Tibial nerve (tissue), 4 donors: ENCODE measurements around the gene PIEZO1. TPM values are rescaled to one million over a fixed set of nuclear protein-coding genes. Genes with fewer than 3 reads are reported as not detected.
A peak's percentile ranks its signal among the peaks of the same experiment; 100 is the strongest.

Experiments
- DNase-seq, 2 donors: peaks; one replicate each; pipeline ENCODE4 v3.0.0-alpha.2; 2019; ENCODE audit warnings: low spot score in 2 of 2
- H3K27ac ChIP-seq, 4 donors: fragments of 200-600 bp; sonication (generic) in 3 of 4; one replicate each; pipeline ENCODE4 v1.5.1; 2017 to 2019; ENCODE audit warnings: mild to moderate bottlenecking in 1 of 4
- H3K27me3 ChIP-seq, 2 donors: fragments of 200-600 bp; sonication (generic) in 1 of 2; one replicate each; pipeline versions ENCODE4 v1.5.1 to v1.6.0; 2017 to 2019
- H3K36me3 ChIP-seq, 3 donors: fragments of 200-600 bp; sonication (generic); one replicate each; pipeline ENCODE4 v1.5.1; 2018 to 2019
- H3K4me1 ChIP-seq, 4 donors: fragments of 200-600 bp; sonication (generic) in 3 of 4; one replicate each; pipeline ENCODE4 v1.5.1; 2017 to 2019
- H3K4me3 ChIP-seq, 4 donors: fragments of 200-600 bp; sonication (generic) in 3 of 4; one replicate each; pipeline ENCODE4 v1.5.1; 2017 to 2019; ENCODE audit warnings: mild to moderate bottlenecking in 1 of 4, moderate library complexity in 1 of 4
- H3K9me3 ChIP-seq, 4 donors: fragments of 200-600 bp; sonication (generic) in 3 of 4; one replicate each; pipeline ENCODE4 v1.5.1; 2017 to 2019
- CTCF ChIP-seq, 5 experiments: fragments of 200-600 bp in 3 of 5; fragments of 450-650 bp in 2 of 5; sonication (generic) in 3 of 5; IDR thresholded peaks; one replicate each; pipeline ENCODE4 v1.5.1; 2016 to 2019; ENCODE audit warnings: antibody characterized with exemption in 5 of 5, mild to moderate bottlenecking in 3 of 5, moderate library complexity in 2 of 5
- EP300 ChIP-seq, 2 donors: sonication (generic); formaldehyde crosslinking; IDR thresholded peaks; one replicate each; pipeline ENCODE4 v1.6.1; 2017; ENCODE audit warnings: antibody characterized with exemption in 2 of 2, mild to moderate bottlenecking in 1 of 2
- POLR2A ChIP-seq, 2 donors: fragments of 450-650 bp; IDR thresholded peaks; one replicate each; pipeline ENCODE4 v1.6.1; 2017; ENCODE audit warnings: antibody characterized with exemption in 2 of 2, mild to moderate bottlenecking in 2 of 2, moderate library complexity in 2 of 2
- WGBS, 2 donors: methylation state at CpG; one replicate each; pipeline ENCODE4 v1.1.5; 2018; 5-methylcytosine and 5-hydroxymethylcytosine counted together
- total RNA-seq, 4 donors: library from RNA; depleted of rRNA; stranded (reverse); fragments of >200 nt; gene quantifications; one replicate each; pipeline ENCODE4 v1.1.0, GENCODE V29; 2016

The PIEZO1 gene
- total RNA-seq, 4 donors from 2014 or later: 90.5 to 309 (median 165) TPM

- no peak for DNase-seq
- peaks cover 0 to 80% (median 0%) of the 10 kb centered on the region in 3 donors for H3K36me3 ChIP-seq
- TF ChIP-seq EP300 (IDR thresholded peaks at IDR 0.05): no peak
- no peak for TF ChIP-seq POLR2A (IDR thresholded peaks at IDR 0.05)
- TF ChIP-seq CTCF (IDR thresholded peaks at IDR 0.05): no peak
- H3K27me3 ChIP-seq: no peaks in the 10 kb centered on the region
- H3K4me3 ChIP-seq: no peak overlapping the region
- H3K4me1 ChIP-seq: no peaks in the 10 kb centered on the region
- peak overlapping the region in 1 of 4 donors; percentile 23 for H3K27ac ChIP-seq
- WGBS, 2 donors: 69 to 72% methylated on average over 11 of the region's 11 CpGs
- H3K9me3 ChIP-seq: no peaks in the 10 kb centered on the region
Measured at GRCh38 chr16:88830258-88830657, 45.2 kb upstream of the PIEZO1 start.

- H3K4me3 ChIP-seq: no peak overlapping the region
- TF ChIP-seq POLR2A (IDR thresholded peaks at IDR 0.05) (no peak), CTCF (IDR thresholded peaks at IDR 0.05) (no peak), EP300 (IDR thresholded peaks at IDR 0.05) (no peak)
- H3K36me3 ChIP-seq: peaks cover 0 to 81% (median 0%) of the 10 kb centered on the region in 3 donors
- H3K27ac ChIP-seq: no peak overlapping the region
- H3K27me3 ChIP-seq: no peaks in the 10 kb centered on the region
- H3K9me3 ChIP-seq: no peaks in the 10 kb centered on the region
- 87 to 90% methylated on average over 24 of the region's 24 CpGs for WGBS, 2 donors
- no peak for DNase-seq
- H3K4me1 ChIP-seq: no peaks in the 10 kb centered on the region
Measured at GRCh38 chr16:88828711-88829110, 43.7 kb upstream of the PIEZO1 start.

- DNase-seq: no peak
- peaks cover 0 to 90% (median 0%) of the 10 kb centered on the region in 3 donors for H3K36me3 ChIP-seq
- H3K9me3 ChIP-seq: no peaks in the 10 kb centered on the region
- WGBS, 2 donors: 84 to 94% methylated on average over 21 of the region's 21 CpGs
- H3K27ac ChIP-seq: no peak overlapping the region
- H3K4me1 ChIP-seq: no peaks in the 10 kb centered on the region
- H3K4me3 ChIP-seq: no peak overlapping the region
- no peaks in the 10 kb centered on the region for H3K27me3 ChIP-seq
- no peak for TF ChIP-seq CTCF (IDR thresholded peaks at IDR 0.05)
- no peak for TF ChIP-seq EP300 (IDR thresholded peaks at IDR 0.05)
- no peak for TF ChIP-seq POLR2A (IDR thresholded peaks at IDR 0.05)
Measured at GRCh38 chr16:88827727-88828126, 42.7 kb upstream of the PIEZO1 start.

GRCh38 chr16:88826070-88826840 lies 41.2 kb upstream of the PIEZO1 start:
- Histone ChIP-seq H3K27ac (no peak overlapping the region), H3K4me1 (no peaks in the 10 kb centered on the region), H3K9me3 (no peaks in the 10 kb centered on the region), H3K27me3 (no peaks in the 10 kb centered on the region), H3K4me3 (no peak overlapping the region), H3K36me3 (peaks cover 0 to 97% (median 6%) of the 10 kb centered on the region in 3 donors)
- TF ChIP-seq EP300 (IDR thresholded peaks at IDR 0.05) (no peak), POLR2A (IDR thresholded peaks at IDR 0.05) (no peak), CTCF (IDR thresholded peaks at IDR 0.05) (no peak)
- 86 to 91% methylated on average over 6 to 25 of the region's 26 CpGs for WGBS, 2 donors
- DNase-seq: no peak

GRCh38 chr16:88825146-88825545 lies 40.1 kb upstream of the PIEZO1 start:
- WGBS, 2 donors: 83 to 95% methylated on average over 4 to 8 of the region's 12 CpGs
- H3K4me1 ChIP-seq: no peaks in the 10 kb centered on the region
- H3K36me3 ChIP-seq: peaks cover 0 to 98% (median 6%) of the 10 kb centered on the region in 3 donors
- no peaks in the 10 kb centered on the region for H3K27me3 ChIP-seq
- TF ChIP-seq EP300 (IDR thresholded peaks at IDR 0.05): no peak
- TF ChIP-seq POLR2A (IDR thresholded peaks at IDR 0.05): no peak
- no peak for TF ChIP-seq CTCF (IDR thresholded peaks at IDR 0.05)
- no peaks in the 10 kb centered on the region for H3K9me3 ChIP-seq
- H3K27ac ChIP-seq: no peak overlapping the region
- no peak for DNase-seq
- H3K4me3 ChIP-seq: no peak overlapping the region
